ENCODE measurements around the gene AMPD1.

The AMPD1 gene

DNA sequence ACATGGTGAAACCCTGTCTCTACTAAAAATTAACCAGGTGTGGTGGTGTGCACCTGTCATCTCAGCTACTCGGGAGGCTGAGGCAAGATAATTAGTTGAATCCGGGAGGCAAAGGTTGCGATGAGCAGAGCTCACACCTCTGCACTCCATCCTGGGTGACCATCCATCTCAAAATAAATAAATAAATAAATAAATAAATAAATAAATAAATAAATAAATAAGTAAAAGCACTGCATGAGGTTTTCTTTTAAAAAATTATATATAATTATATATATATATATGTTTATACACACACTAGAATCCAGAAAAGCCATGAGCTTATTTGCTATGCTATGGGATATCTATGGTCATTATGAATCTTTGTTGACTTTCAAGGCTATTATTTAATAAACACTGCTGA lies 2.4 kb downstream of the AMPD1 start:
- H4K91ac ChIP-seq (ENCODE audit: low read depth, low read length, poor library complexity): no peak overlapping the region
- H3K79me1 ChIP-seq (ENCODE audit: low read depth, low read length): no peaks in the 10 kb centered on the region
- H3K4me1 ChIP-seq (ENCODE audit: control insufficient read depth in 2 of 2, insufficient read depth in 1 of 2, low read depth in 1 of 2, low read length in 2 of 2): no peaks in the 10 kb centered on the region
- no peaks in the 10 kb centered on the region for H3K9me3 ChIP-seq (replicated peaks in 1 of 2; ENCODE audit: control insufficient read depth in 2 of 2, insufficient read depth in 1 of 2, low read depth in 1 of 2, low read length in 2 of 2)
- no peak overlapping the region for H2BK5ac ChIP-seq (ENCODE audit: low read length)
- H2AFZ ChIP-seq (ENCODE audit: low read length): no peak overlapping the region
- H3K4me3 ChIP-seq (ENCODE audit: low read length in 2 of 2): no peak overlapping the region
- H2BK15ac ChIP-seq (ENCODE audit: low read length): no peak overlapping the region
- H2BK12ac ChIP-seq (ENCODE audit: low read length): no peak overlapping the region
- H3K27me3 ChIP-seq (ENCODE audit: control insufficient read depth in 3 of 3, insufficient read depth in 3 of 3, low read depth in 1 of 3, low read length in 3 of 3): peaks cover 0 to 9% (median 0%) of the 10 kb centered on the region in 3 experiments
- no peak for DNase-seq (ENCODE audit: low spot score)
- no peak overlapping the region for H3K27ac ChIP-seq (replicated peaks; ENCODE audit: low read length)
- H2BK120ac ChIP-seq (ENCODE audit: low read depth, low read length): no peak overlapping the region
- H2AK5ac ChIP-seq (ENCODE audit: low read depth, low read length): no peak overlapping the region
- H4K8ac ChIP-seq (ENCODE audit: low read depth, low read length): no peak overlapping the region
- H3K4me2 ChIP-seq (ENCODE audit: insufficient read depth, low read length, poor library complexity, severe bottlenecking): no peak overlapping the region
- no CpG with 5 or more reads among the region's 3 CpGs for WGBS, 2 donors (ENCODE audit: extremely low coverage in 2 of 2, insufficient read length in 2 of 2, insufficient replicate concordance in 1 of 2)
- no peak overlapping the region for H3K23ac ChIP-seq (ENCODE audit: low read depth, low read length, poor library complexity)
- H3K4ac ChIP-seq (ENCODE audit: low read length): no peak overlapping the region
- H3K14ac ChIP-seq (ENCODE audit: low read length): no peak overlapping the region
- no peak overlapping the region for H3K9ac ChIP-seq (ENCODE audit: low read depth, low read length, poor library complexity)
- H3K18ac ChIP-seq (ENCODE audit: low read length): no peak overlapping the region
- no peaks in the 10 kb centered on the region for H3K36me3 ChIP-seq (replicated peaks in 1 of 2; ENCODE audit: control insufficient read depth in 2 of 2, insufficient read depth in 2 of 2, low read length in 2 of 2)

DNA sequence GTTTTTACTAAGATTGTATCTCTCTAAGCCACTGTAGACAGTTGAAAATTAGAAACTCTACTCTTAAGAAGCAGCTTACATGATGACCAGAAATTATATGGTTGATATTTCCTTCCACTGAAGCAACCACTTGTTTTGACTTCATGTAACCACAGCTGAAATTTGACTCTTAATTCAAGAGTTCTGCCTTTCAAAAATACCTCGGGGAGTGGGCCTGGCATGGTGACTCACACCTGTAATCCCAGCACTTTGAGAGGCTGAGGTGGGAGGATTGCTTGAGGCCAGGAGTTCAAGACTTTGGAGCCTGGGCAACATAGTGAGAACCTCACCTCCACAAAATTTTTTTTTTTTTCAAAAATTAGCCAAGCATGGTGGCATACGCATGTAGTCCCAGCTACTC lies 4.3 kb downstream of the AMPD1 start:
- H3K27me3 ChIP-seq (ENCODE audit: control insufficient read depth in 3 of 3, insufficient read depth in 3 of 3, low read depth in 1 of 3, low read length in 3 of 3): peaks cover 0 to 14% (median 0%) of the 10 kb centered on the region in 3 experiments
- H3K14ac ChIP-seq (ENCODE audit: low read length): no peak overlapping the region
- H4K8ac ChIP-seq (ENCODE audit: low read depth, low read length): no peak overlapping the region
- no peaks in the 10 kb centered on the region for H3K4me1 ChIP-seq (ENCODE audit: control insufficient read depth in 2 of 2, insufficient read depth in 1 of 2, low read depth in 1 of 2, low read length in 2 of 2)
- no peak overlapping the region for H2AFZ ChIP-seq (ENCODE audit: low read length)
- H3K79me1 ChIP-seq (ENCODE audit: low read depth, low read length): no peaks in the 10 kb centered on the region
- H3K18ac ChIP-seq (ENCODE audit: low read length): no peak overlapping the region
- no peaks in the 10 kb centered on the region for H3K36me3 ChIP-seq (replicated peaks in 1 of 2; ENCODE audit: control insufficient read depth in 2 of 2, insufficient read depth in 2 of 2, low read length in 2 of 2)
- H3K4me2 ChIP-seq (ENCODE audit: insufficient read depth, low read length, poor library complexity, severe bottlenecking): no peak overlapping the region
- no peak overlapping the region for H3K27ac ChIP-seq (replicated peaks; ENCODE audit: low read length)
- H3K9me3 ChIP-seq (replicated peaks in 1 of 2; ENCODE audit: control insufficient read depth in 2 of 2, insufficient read depth in 1 of 2, low read depth in 1 of 2, low read length in 2 of 2): no peaks in the 10 kb centered on the region
- no peak for DNase-seq (ENCODE audit: low spot score)
- H2AK5ac ChIP-seq (ENCODE audit: low read depth, low read length): no peak overlapping the region
- no peak overlapping the region for H4K91ac ChIP-seq (ENCODE audit: low read depth, low read length, poor library complexity)
- no peak overlapping the region for H2BK5ac ChIP-seq (ENCODE audit: low read length)
- H2BK12ac ChIP-seq (ENCODE audit: low read length): no peak overlapping the region
- no peak overlapping the region for H3K4ac ChIP-seq (ENCODE audit: low read length)
- H2BK15ac ChIP-seq (ENCODE audit: low read length): no peak overlapping the region
- H2BK120ac ChIP-seq (ENCODE audit: low read depth, low read length): no peak overlapping the region
- no peak overlapping the region for H3K4me3 ChIP-seq (ENCODE audit: low read length in 2 of 2)
- H3K9ac ChIP-seq (ENCODE audit: low read depth, low read length, poor library complexity): no peak overlapping the region
- no CpG with 5 or more reads among the region's 2 CpGs for WGBS, 2 donors (ENCODE audit: extremely low coverage in 2 of 2, insufficient read length in 2 of 2, insufficient replicate concordance in 1 of 2)
- no peak overlapping the region for H3K23ac ChIP-seq (ENCODE audit: low read depth, low read length, poor library complexity)

DNA sequence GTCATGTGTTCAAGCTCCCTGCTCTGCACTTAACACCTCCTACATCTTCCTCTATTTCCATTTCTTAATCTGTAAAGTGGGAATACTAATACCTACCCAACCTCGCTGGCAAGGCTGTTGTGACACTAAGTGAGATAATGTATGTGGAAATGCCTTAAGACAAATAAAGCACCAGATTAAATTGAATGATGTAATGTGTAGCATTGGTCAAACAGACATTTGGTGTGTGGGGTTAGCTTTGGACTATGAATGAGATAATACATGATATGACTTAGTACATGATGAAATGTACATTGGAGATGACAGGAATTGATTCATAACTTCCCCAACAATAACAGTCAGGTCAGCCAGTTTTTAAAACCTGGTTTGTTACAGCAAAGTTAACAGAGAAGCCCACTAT lies 5.2 kb downstream of the AMPD1 start:
- Histone ChIP-seq H4K8ac (ENCODE audit: low read depth, low read length) (no peak overlapping the region), H2BK5ac (ENCODE audit: low read length) (no peak overlapping the region), H2AK5ac (ENCODE audit: low read depth, low read length) (no peak overlapping the region), H2BK12ac (ENCODE audit: low read length) (no peak overlapping the region), H3K14ac (ENCODE audit: low read length) (no peak overlapping the region), H3K4me2 (ENCODE audit: insufficient read depth, low read length, poor library complexity, severe bottlenecking) (no peak overlapping the region), H3K4me3 (ENCODE audit: low read length in 2 of 2) (no peak overlapping the region), H3K36me3 (replicated peaks in 1 of 2; ENCODE audit: control insufficient read depth in 2 of 2, insufficient read depth in 2 of 2, low read length in 2 of 2) (no peaks in the 10 kb centered on the region), H3K27ac (replicated peaks; ENCODE audit: low read length) (no peak overlapping the region), H3K23ac (ENCODE audit: low read depth, low read length, poor library complexity) (no peak overlapping the region), H2BK120ac (ENCODE audit: low read depth, low read length) (no peak overlapping the region), H3K4me1 (ENCODE audit: control insufficient read depth in 2 of 2, insufficient read depth in 1 of 2, low read depth in 1 of 2, low read length in 2 of 2) (no peaks in the 10 kb centered on the region), H2BK15ac (ENCODE audit: low read length) (no peak overlapping the region), H2AFZ (ENCODE audit: low read length) (no peak overlapping the region), H3K9ac (ENCODE audit: low read depth, low read length, poor library complexity) (no peak overlapping the region), H4K91ac (ENCODE audit: low read depth, low read length, poor library complexity) (no peak overlapping the region), H3K18ac (ENCODE audit: low read length) (no peak overlapping the region), H3K79me1 (ENCODE audit: low read depth, low read length) (no peaks in the 10 kb centered on the region), H3K27me3 (ENCODE audit: control insufficient read depth in 3 of 3, insufficient read depth in 3 of 3, low read depth in 1 of 3, low read length in 3 of 3) (peaks cover 0 to 21% (median 0%) of the 10 kb centered on the region in 3 experiments), H3K4ac (ENCODE audit: low read length) (no peak overlapping the region), H3K9me3 (replicated peaks in 1 of 2; ENCODE audit: control insufficient read depth in 2 of 2, insufficient read depth in 1 of 2, low read depth in 1 of 2, low read length in 2 of 2) (no peaks in the 10 kb centered on the region)
- no CpG with 5 or more reads among the region's 1 CpG for WGBS, 2 donors (ENCODE audit: extremely low coverage in 2 of 2, insufficient read length in 2 of 2, insufficient replicate concordance in 1 of 2)
- no peak for DNase-seq (ENCODE audit: low spot score)

DNA sequence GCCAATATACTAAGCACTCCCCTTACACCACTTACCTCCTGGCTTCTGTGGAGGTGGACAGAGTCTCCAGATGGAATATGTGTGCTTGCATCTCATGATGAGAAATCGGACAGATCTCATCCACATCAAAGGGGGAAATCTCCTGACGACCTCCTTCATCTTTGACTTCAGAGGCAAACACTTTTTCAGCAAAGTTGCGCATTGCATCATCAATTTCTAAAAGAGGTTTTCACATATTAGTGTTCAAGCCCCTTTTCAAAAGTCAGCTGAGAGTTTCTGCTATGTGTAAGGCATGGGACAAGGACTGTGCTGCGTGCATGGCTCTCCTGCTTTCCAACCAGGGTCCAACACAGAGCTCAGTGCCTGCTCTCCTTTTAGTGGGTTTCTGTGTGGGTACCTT lies 6.8 kb downstream of the AMPD1 start:
- Histone ChIP-seq H4K8ac (ENCODE audit: low read depth, low read length) (no peak overlapping the region), H2AK5ac (ENCODE audit: low read depth, low read length) (no peak overlapping the region)
- WGBS, 2 donors (ENCODE audit: extremely low coverage in 2 of 2, insufficient read length in 2 of 2, insufficient replicate concordance in 1 of 2): no CpG with 5 or more reads among the region's 4 CpGs

More for the DNA sequence above, 6.8 kb downstream of the AMPD1 start:
- Histone ChIP-seq H3K4me1 (ENCODE audit: control insufficient read depth in 2 of 2, insufficient read depth in 1 of 2, low read depth in 1 of 2, low read length in 2 of 2) (no peaks in the 10 kb centered on the region), H2BK12ac (ENCODE audit: low read length) (no peak overlapping the region), H3K36me3 (replicated peaks in 1 of 2; ENCODE audit: control insufficient read depth in 2 of 2, insufficient read depth in 2 of 2, low read length in 2 of 2) (no peaks in the 10 kb centered on the region), H2BK120ac (ENCODE audit: low read depth, low read length) (no peak overlapping the region), H4K91ac (ENCODE audit: low read depth, low read length, poor library complexity) (no peak overlapping the region), H3K27me3 (ENCODE audit: control insufficient read depth in 3 of 3, insufficient read depth in 3 of 3, low read depth in 1 of 3, low read length in 3 of 3) (peaks cover 0 to 31% (median 0%) of the 10 kb centered on the region in 3 experiments), H2AFZ (ENCODE audit: low read length) (no peak overlapping the region), H3K4me2 (ENCODE audit: insufficient read depth, low read length, poor library complexity, severe bottlenecking) (no peak overlapping the region), H3K18ac (ENCODE audit: low read length) (no peak overlapping the region), H3K14ac (ENCODE audit: low read length) (no peak overlapping the region), H3K23ac (ENCODE audit: low read depth, low read length, poor library complexity) (no peak overlapping the region), H3K4me3 (ENCODE audit: low read length in 2 of 2) (no peak overlapping the region), H3K9me3 (replicated peaks in 1 of 2; ENCODE audit: control insufficient read depth in 2 of 2, insufficient read depth in 1 of 2, low read depth in 1 of 2, low read length in 2 of 2) (no peaks in the 10 kb centered on the region), H2BK5ac (ENCODE audit: low read length) (no peak overlapping the region), H3K27ac (replicated peaks; ENCODE audit: low read length) (no peak overlapping the region), H3K9ac (ENCODE audit: low read depth, low read length, poor library complexity) (no peak overlapping the region), H3K79me1 (ENCODE audit: low read depth, low read length) (no peaks in the 10 kb centered on the region), H2BK15ac (ENCODE audit: low read length) (no peak overlapping the region), H3K4ac (ENCODE audit: low read length) (no peak overlapping the region)
- DNase-seq (ENCODE audit: low spot score): no peak

Data from neuronal stem cell (in vitro differentiated cells).